BLaER1 (cell line): ENCODE results near the gene TBL1XR1.
"Not testable (repeated sequence)": the region's sequence is repeated elsewhere in the genome, so short reads cannot be mapped to it uniquely, and the experiment has no call there.

ENCODE experiments used
- H3K27ac ChIP-seq: shearing (Covaris generic); formaldehyde crosslinking; 2 replicates; pipeline ENCODE4 v1.8.1; 2022
- H3K27me3 ChIP-seq: shearing (Covaris generic); formaldehyde crosslinking; 2 replicates; pipeline ENCODE4 v1.8.1; 2022
- H3K36me3 ChIP-seq: shearing (Covaris generic); formaldehyde crosslinking; 2 replicates; pipeline ENCODE4 v1.8.1; 2022
- H3K4me1 ChIP-seq: shearing (Covaris generic); formaldehyde crosslinking; 2 replicates; pipeline ENCODE4 v1.8.1; 2022
- H3K4me2 ChIP-seq: shearing (Covaris generic); formaldehyde crosslinking; 2 replicates; pipeline ENCODE4 v1.8.1; 2022
- H3K4me3 ChIP-seq: shearing (Covaris generic); formaldehyde crosslinking; 2 replicates; pipeline ENCODE4 v1.8.1; 2022
- H3K9ac ChIP-seq: shearing (Covaris generic); formaldehyde crosslinking; 2 replicates; pipeline ENCODE4 v1.8.1; 2022
- H3K9me3 ChIP-seq: shearing (Covaris generic); formaldehyde crosslinking; 2 replicates; pipeline ENCODE4 v1.8.1; 2022
- H4K20me1 ChIP-seq: shearing (Covaris generic); formaldehyde crosslinking; 2 replicates; pipeline ENCODE4 v1.8.1; 2022
- Cebpa-rat ChIP-seq: shearing (Covaris generic); IDR thresholded peaks from 2 replicates; pipeline ENCODE4 v1.8.1; 2022

The TBL1XR1 gene

DNA sequence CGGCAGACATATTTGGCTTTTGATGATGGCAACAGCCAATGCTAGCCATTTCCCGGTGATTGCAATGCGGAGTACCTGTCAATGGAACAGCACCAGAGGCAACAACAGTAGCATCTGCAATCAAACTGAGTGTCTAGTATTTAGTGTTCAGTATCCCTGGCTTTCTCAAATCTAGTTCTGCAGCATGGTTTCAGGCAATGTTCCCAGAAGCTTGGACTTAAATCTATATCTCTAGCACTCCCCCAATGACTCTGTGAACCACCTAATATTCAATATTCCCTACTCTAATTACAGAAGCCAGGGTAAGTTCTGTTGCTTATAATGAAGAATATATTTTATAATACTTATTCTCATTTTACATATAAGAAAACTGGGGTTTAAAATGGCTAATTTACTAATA lies 48.2 kb downstream of the TBL1XR1 start:
- H3K27ac ChIP-seq: no peak overlapping the region
- H3K27me3 ChIP-seq: no peaks in the 10 kb centered on the region
- peak overlapping the region; percentile 72; the same call in 1 of the 2 replicates for H3K4me2 ChIP-seq
- H3K36me3 ChIP-seq: peaks cover 51% of the 10 kb centered on the region
- H3K9ac ChIP-seq: no peak overlapping the region
- H3K4me3 ChIP-seq: no peak overlapping the region
- peaks cover 97% of the 10 kb centered on the region for H3K4me1 ChIP-seq
- no peak for TF ChIP-seq Cebpa-rat
- H3K9me3 ChIP-seq: no peaks in the 10 kb centered on the region
- peaks cover 100% of the 10 kb centered on the region for H4K20me1 ChIP-seq

DNA sequence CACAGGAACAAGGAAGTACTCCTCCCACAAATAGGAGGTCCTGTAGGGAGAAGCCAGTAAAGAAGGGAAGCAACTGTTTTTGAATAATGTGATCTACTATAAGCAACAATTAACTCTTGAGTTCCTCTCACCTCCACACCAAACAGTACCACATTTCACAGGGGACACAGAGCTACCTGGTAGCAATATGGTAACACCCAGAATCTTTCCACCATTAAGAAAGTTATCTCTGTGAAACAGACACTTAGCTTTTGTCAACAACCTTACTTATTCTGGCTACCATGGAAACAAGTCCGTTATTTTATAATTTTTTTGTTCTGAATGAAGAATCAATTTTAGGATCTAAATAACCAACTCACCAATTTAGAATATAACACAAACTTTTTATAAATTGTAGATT lies 49.5 kb downstream of the TBL1XR1 start:
- peaks cover 100% of the 10 kb centered on the region for H3K4me1 ChIP-seq

GRCh38 chr3:177146646-177147045 lies 50.6 kb downstream of the TBL1XR1 start:
- no peak for TF ChIP-seq Cebpa-rat
- peaks cover 100% of the 10 kb centered on the region for H3K4me1 ChIP-seq
- H3K4me2 ChIP-seq: peak overlapping the region; percentile 72
- 0 out of 2 replicates have a peak overlapping the region, but pooled peaks have one; percentile 3 for H3K9ac ChIP-seq
- H3K27me3 ChIP-seq: no peaks in the 10 kb centered on the region
- H3K4me3 ChIP-seq: no peak overlapping the region
- H3K27ac ChIP-seq: peak overlapping the region; percentile 74; the same call in 1 of the 2 replicates
- peaks cover 45% of the 10 kb centered on the region for H3K36me3 ChIP-seq
- H4K20me1 ChIP-seq: peaks cover 100% of the 10 kb centered on the region
- no peaks in the 10 kb centered on the region for H3K9me3 ChIP-seq

More for the DNA sequence above, 49.5 kb downstream of the TBL1XR1 start:
- no peaks in the 10 kb centered on the region for H3K9me3 ChIP-seq
- H3K27ac ChIP-seq: peak overlapping the region; percentile 19; the same call in 1 of the 2 replicates
- H3K4me3 ChIP-seq: no peak overlapping the region
- H3K27me3 ChIP-seq: no peaks in the 10 kb centered on the region
- TF ChIP-seq Cebpa-rat: no peak
- peak overlapping the region; percentile 72 for H3K4me2 ChIP-seq
- H4K20me1 ChIP-seq: peaks cover 100% of the 10 kb centered on the region
- no peak overlapping the region for H3K9ac ChIP-seq
- peaks cover 42% of the 10 kb centered on the region for H3K36me3 ChIP-seq

DNA sequence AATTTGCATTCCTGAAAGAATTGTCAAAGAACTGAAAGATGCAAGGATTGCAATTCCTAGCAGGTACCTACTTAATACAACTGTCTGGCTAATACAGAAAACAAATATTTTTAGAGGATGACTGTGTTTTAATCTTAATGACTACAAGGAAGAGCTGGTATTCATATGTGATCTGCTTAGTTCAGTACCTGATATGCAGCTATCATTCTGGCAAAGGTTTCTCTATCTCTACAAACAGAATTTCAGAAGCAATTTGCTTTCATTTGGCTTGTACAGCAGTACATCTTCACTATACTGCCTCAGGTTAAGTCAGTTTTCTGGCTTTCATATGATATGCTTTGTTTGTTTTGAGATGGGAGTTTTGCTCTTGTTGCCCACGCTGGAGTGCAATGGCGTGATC lies 51.3 kb downstream of the TBL1XR1 start:
- H3K4me2 ChIP-seq: peak overlapping the region; percentile 72
- peak overlapping the region; percentile 74 for H3K27ac ChIP-seq
- H3K9ac ChIP-seq: peak overlapping the region; percentile 66
- H3K9me3 ChIP-seq: no peaks in the 10 kb centered on the region; the same call in 1 of the 2 replicates
- peaks cover 40% of the 10 kb centered on the region for H3K36me3 ChIP-seq
- peak overlapping the region; percentile 30 for H3K4me3 ChIP-seq
- no peak for TF ChIP-seq Cebpa-rat
- H3K27me3 ChIP-seq: no peaks in the 10 kb centered on the region
- H4K20me1 ChIP-seq: peaks cover 100% of the 10 kb centered on the region
- peaks cover 93% of the 10 kb centered on the region for H3K4me1 ChIP-seq

DNA sequence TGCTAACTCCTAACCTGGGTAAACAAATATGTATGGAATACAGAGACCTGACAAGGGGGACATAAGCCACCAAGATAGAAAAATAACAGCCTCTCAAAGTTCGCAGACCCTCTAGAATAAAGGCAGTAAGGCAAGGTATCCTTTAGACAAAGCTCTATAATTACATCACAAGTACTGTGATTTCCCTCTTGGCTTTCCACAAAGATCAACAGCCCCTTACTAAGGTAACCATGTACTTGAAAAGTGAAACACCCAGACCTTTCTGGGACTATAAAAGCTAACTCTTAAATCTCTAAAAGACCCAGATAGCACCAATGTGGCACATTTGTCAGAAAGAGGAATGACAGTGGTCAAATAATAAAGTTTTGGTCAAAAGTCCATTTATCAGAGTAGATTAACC lies 51.9 kb downstream of the TBL1XR1 start:
- Histone ChIP-seq H4K20me1 (peaks cover 100% of the 10 kb centered on the region), H3K27ac (peak overlapping the region; percentile 74), H3K36me3 (peaks cover 37% of the 10 kb centered on the region), H3K9ac (peak overlapping the region; percentile 66), H3K4me3 (peak overlapping the region; percentile 30), H3K4me1 (peaks cover 88% of the 10 kb centered on the region), H3K4me2 (peak overlapping the region; percentile 72), H3K9me3 (peaks cover 4% of the 10 kb centered on the region; the same call in 1 of the 2 replicates), H3K27me3 (no peaks in the 10 kb centered on the region)
- no peak for TF ChIP-seq Cebpa-rat

DNA sequence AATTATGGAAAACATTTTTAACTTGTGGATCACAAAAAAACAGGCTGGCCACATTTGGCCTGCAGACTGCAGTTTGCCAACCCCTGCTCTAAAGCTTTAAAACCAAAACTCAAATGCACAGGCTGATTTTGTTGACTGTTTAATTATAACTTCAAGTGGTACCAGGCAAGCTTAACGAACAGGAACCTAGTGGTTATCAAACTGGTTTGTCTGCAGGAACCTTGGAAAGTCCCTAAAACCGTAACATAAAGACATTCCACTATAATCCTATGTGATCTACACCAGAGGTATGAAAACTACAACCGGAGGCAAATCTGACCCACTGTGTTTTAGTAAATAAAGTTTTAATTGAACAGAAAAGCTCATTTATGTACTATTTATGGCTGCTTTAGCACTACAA lies 52.4 kb downstream of the TBL1XR1 start:
- peaks cover 9% of the 10 kb centered on the region for H3K9me3 ChIP-seq
- peaks cover 88% of the 10 kb centered on the region for H3K4me1 ChIP-seq
- peak overlapping the region; percentile 66 for H3K9ac ChIP-seq
- no peak for TF ChIP-seq Cebpa-rat
- no peaks in the 10 kb centered on the region for H3K27me3 ChIP-seq
- H4K20me1 ChIP-seq: peaks cover 100% of the 10 kb centered on the region
- H3K4me3 ChIP-seq: peak overlapping the region; percentile 30
- peak overlapping the region; percentile 72 for H3K4me2 ChIP-seq
- peak overlapping the region; percentile 74 for H3K27ac ChIP-seq
- peaks cover 37% of the 10 kb centered on the region for H3K36me3 ChIP-seq

GRCh38 chr3:177141899-177142646 lies 55.2 kb downstream of the TBL1XR1 start:
- Histone ChIP-seq H3K9me3 (peaks cover 21% of the 10 kb centered on the region), H3K36me3 (peaks cover 47% of the 10 kb centered on the region), H3K9ac (no peak overlapping the region), H4K20me1 (peaks cover 100% of the 10 kb centered on the region), H3K27me3 (no peaks in the 10 kb centered on the region), H3K4me2 (peak overlapping the region; percentile 72; the same call in 1 of the 2 replicates), H3K4me1 (peaks cover 87% of the 10 kb centered on the region), H3K27ac (0 out of 2 replicates have a peak overlapping the region, but pooled peaks have one; percentile 1), H3K4me3 (no peak overlapping the region)
- no peak for TF ChIP-seq Cebpa-rat

GRCh38 chr3:177141471-177141870 lies 55.8 kb downstream of the TBL1XR1 start:
- no peak for TF ChIP-seq Cebpa-rat
- Histone ChIP-seq H3K27ac (0 out of 2 replicates have a peak overlapping the region, but pooled peaks have one; percentile 1), H3K4me2 (0 out of 2 replicates have a peak overlapping the region, but pooled peaks have one; percentile 72), H3K4me1 (peaks cover 87% of the 10 kb centered on the region), H3K36me3 (peaks cover 54% of the 10 kb centered on the region), H4K20me1 (peaks cover 100% of the 10 kb centered on the region), H3K27me3 (no peaks in the 10 kb centered on the region), H3K9ac (no peak overlapping the region), H3K4me3 (no peak overlapping the region), H3K9me3 (peaks cover 24% of the 10 kb centered on the region)

DNA sequence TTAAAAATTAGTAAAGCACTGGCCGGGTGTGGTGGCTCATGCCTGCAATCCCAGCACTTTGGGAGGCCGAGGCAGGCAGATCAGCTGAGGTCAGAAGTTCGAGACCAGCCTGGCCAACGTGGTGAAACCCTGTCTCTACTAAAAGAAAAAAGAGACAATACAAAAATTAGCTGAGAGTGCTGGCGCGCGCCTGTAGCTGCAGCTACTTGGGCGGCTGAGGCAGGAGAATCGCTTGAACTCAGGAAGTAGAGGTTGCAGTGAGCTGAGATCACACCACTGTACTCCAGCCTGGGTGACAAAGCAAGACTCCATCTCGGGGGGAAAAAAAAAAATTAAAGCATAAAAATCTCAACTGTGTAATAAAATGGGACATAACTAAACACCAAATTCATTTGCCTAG lies 58.1 kb downstream of the TBL1XR1 start:
- H3K4me2 ChIP-seq, H3K27me3 ChIP-seq, H3K4me3 ChIP-seq, H3K9ac ChIP-seq: not testable (repeated sequence)
- H3K4me1 ChIP-seq: peaks cover 83% of the 10 kb centered on the region
- H4K20me1 ChIP-seq: peaks cover 100% of the 10 kb centered on the region
- H3K36me3 ChIP-seq: peaks cover 62% of the 10 kb centered on the region
- H3K27ac ChIP-seq: 0 out of 2 replicates have a peak overlapping the region, but pooled peaks have one; percentile 3
- H3K9me3 ChIP-seq: peaks cover 24% of the 10 kb centered on the region
